ENCODE measurements around the gene CRIM1. TPM values are rescaled to one million over a fixed set of nuclear protein-coding genes. Genes with fewer than 3 reads are reported as not detected.
A peak's percentile ranks its signal among the peaks of the same experiment; 100 is the strongest.

Gene CRIM1
- total and polyA plus RNA-seq, 4 donors: 24.3 to 119 (median 58.4) TPM

DNA sequence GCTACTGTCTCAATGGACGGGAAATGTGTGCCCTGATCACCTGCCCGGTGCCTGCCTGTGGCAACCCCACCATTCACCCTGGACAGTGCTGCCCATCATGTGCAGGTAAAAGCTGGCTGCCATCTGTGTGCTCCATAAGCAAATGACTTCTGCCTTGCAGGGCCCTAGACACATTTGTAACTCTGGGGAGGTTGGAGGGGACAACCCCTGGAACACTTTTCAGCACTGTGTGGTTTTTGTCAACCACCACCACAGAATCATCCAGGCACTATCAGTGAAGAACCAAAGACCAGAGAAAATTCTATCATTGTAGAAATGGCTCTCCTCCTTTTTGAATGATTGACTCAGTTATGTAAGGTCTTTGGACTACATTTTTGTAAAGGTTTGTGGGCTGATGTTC lies 158.1 kb downstream of the CRIM1 start:
- Histone ChIP-seq H3K4me1 (ENCODE audit: control insufficient read depth in 5 of 5, insufficient read depth in 5 of 5, low read length in 5 of 5) (no peaks in the 10 kb centered on the region), H3K27me3 (ENCODE audit: control insufficient read depth in 3 of 3, insufficient read depth in 3 of 3, low read length in 2 of 3) (no peaks in the 10 kb centered on the region), H3K9me3 (ENCODE audit: control insufficient read depth in 4 of 4, insufficient read depth in 3 of 4, low read length in 3 of 4) (no peaks in the 10 kb centered on the region), H3K4me3 (no peak overlapping the region), H3K36me3 (ENCODE audit: control insufficient read depth in 4 of 4, insufficient read depth in 4 of 4, low read length in 4 of 4) (peaks cover 6 to 38% (median 33%) of the 10 kb centered on the region in 4 donors), H3K27ac (ENCODE audit: low read depth in 1 of 2, low read length in 1 of 2) (peak overlapping the region in 1 of 2 donors; percentile 18), H3K9ac (ENCODE audit: insufficient read depth in 1 of 2, low read length in 2 of 2) (no peak overlapping the region)
- TF ChIP-seq CTCF (IDR thresholded peaks at IDR 0.05; ENCODE audit: control extremely low read depth, extremely low read depth): no peak
- no peak for ATAC-seq (ENCODE audit: insufficient read depth, low FRiP score)
- no peak for DNase-seq
- WGBS, 2 donors: 92 to 97% methylated on average over 2 of the region's 2 CpGs

- Histone ChIP-seq H3K27me3 (ENCODE audit: control insufficient read depth in 3 of 3, insufficient read depth in 3 of 3, low read length in 2 of 3) (no peaks in the 10 kb centered on the region), H3K9ac (ENCODE audit: insufficient read depth in 1 of 2, low read length in 2 of 2) (no peak overlapping the region), H3K9me3 (ENCODE audit: control insufficient read depth in 4 of 4, insufficient read depth in 3 of 4, low read length in 3 of 4) (no peaks in the 10 kb centered on the region), H3K4me3 (no peak overlapping the region), H3K4me1 (ENCODE audit: control insufficient read depth in 5 of 5, insufficient read depth in 5 of 5, low read length in 5 of 5) (peaks cover 0 to 2% (median 0%) of the 10 kb centered on the region in 5 donors), H3K27ac (ENCODE audit: low read depth in 1 of 2, low read length in 1 of 2) (no peak overlapping the region), H3K36me3 (ENCODE audit: control insufficient read depth in 4 of 4, insufficient read depth in 4 of 4, low read length in 4 of 4) (peaks cover 15 to 45% (median 38%) of the 10 kb centered on the region in 4 donors)
- no peak for ATAC-seq (ENCODE audit: insufficient read depth, low FRiP score)
- no peak for TF ChIP-seq CTCF (IDR thresholded peaks at IDR 0.05; ENCODE audit: control extremely low read depth, extremely low read depth)
- 95 to 97% methylated on average over 7 of the region's 7 CpGs for WGBS, 2 donors
- DNase-seq: no peak
Observed at GRCh38 chr2:36515538-36515937, 160.0 kb downstream of the CRIM1 start.

- Histone ChIP-seq H3K9ac (ENCODE audit: insufficient read depth in 1 of 2, low read length in 2 of 2) (no peak overlapping the region), H3K4me3 (no peak overlapping the region), H3K36me3 (ENCODE audit: control insufficient read depth in 4 of 4, insufficient read depth in 4 of 4, low read length in 4 of 4) (peaks cover 19 to 47% (median 37%) of the 10 kb centered on the region in 4 donors), H3K4me1 (ENCODE audit: control insufficient read depth in 5 of 5, insufficient read depth in 5 of 5, low read length in 5 of 5) (peaks cover 0 to 2% (median 0%) of the 10 kb centered on the region in 5 donors), H3K27ac (ENCODE audit: low read depth in 1 of 2, low read length in 1 of 2) (no peak overlapping the region), H3K27me3 (ENCODE audit: control insufficient read depth in 3 of 3, insufficient read depth in 3 of 3, low read length in 2 of 3) (no peaks in the 10 kb centered on the region), H3K9me3 (ENCODE audit: control insufficient read depth in 4 of 4, insufficient read depth in 3 of 4, low read length in 3 of 4) (no peaks in the 10 kb centered on the region)
- DNase-seq (no peak), ATAC-seq (ENCODE audit: insufficient read depth, low FRiP score) (no peak)
- no peak for TF ChIP-seq CTCF (IDR thresholded peaks at IDR 0.05; ENCODE audit: control extremely low read depth, extremely low read depth)
- WGBS, 2 donors: 80 to 83% methylated on average over 8 of the region's 8 CpGs
Observed at GRCh38 chr2:36516136-36516870, 160.7 kb downstream of the CRIM1 start.

Data from lung (tissue), 12 donors.